ENCODE data around the gene MED15. TPM values are rescaled to one million over a fixed set of nuclear protein-coding genes. Genes with fewer than 3 reads are reported as not detected.

Gene MED15
- total and polyA plus RNA-seq, 2 experiments from 2014 or later: 29.2 to 43.5 TPM

DNA sequence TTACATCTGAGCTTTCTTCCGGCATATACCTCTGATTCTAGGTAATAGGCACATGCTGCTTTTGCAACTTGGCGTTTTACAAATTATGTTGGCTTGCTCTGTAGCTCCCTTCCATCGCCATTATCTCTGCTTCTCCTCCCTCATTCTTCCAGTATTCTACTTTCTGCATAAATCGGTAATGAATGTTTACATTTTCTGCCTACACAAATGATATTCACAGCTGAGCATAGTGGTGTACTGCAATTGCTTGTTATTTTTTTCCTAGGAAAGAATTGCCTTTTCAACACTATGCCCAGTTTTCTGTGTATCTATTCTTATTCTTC lies 18.9 kb downstream of the MED15 start:
- Mint-ChIP-seq H3K27me3 (ENCODE audit: insufficient read depth, low read depth, poor library complexity) (peaks cover 3% of the 10 kb centered on the region), H3K4me3 (no peak overlapping the region), H3K27ac (no peak overlapping the region), H3K4me1 (peaks cover 37% of the 10 kb centered on the region), H3K9me3 (peaks cover 6% of the 10 kb centered on the region), H3K36me3 (ENCODE audit: low read depth) (peaks cover 26% of the 10 kb centered on the region)
- Histone ChIP-seq H2AFZ (no peak overlapping the region), H3K36me3 (ENCODE audit: insufficient read depth) (no peaks in the 10 kb centered on the region; the same call in 1 of the 2 replicates), H3K4me1 (ENCODE audit: insufficient read depth) (peaks cover 15% of the 10 kb centered on the region), H4K20me1 (replicated peaks; ENCODE audit: insufficient read depth) (peaks cover 13% of the 10 kb centered on the region), H3K79me2 (replicated peaks; ENCODE audit: insufficient read depth) (peaks cover 96% of the 10 kb centered on the region), H3K9me2 (ENCODE audit: insufficient read depth) (no peaks in the 10 kb centered on the region), H3K4me2 (no peak overlapping the region), H3K4me3 (no peak overlapping the region), H3K27me3 (ENCODE audit: insufficient read depth) (no peaks in the 10 kb centered on the region), H3K27ac (ENCODE audit: low read depth) (no peak overlapping the region; the same call in 1 of the 2 replicates), H3F3A (replicated peaks; ENCODE audit: low read depth) (no peaks in the 10 kb centered on the region)
- no peak for TF ChIP-seq POLR2AphosphoS5 (IDR thresholded peaks at IDR 0.05; ENCODE audit: low read depth)
- TF ChIP-seq, protein P1, sequence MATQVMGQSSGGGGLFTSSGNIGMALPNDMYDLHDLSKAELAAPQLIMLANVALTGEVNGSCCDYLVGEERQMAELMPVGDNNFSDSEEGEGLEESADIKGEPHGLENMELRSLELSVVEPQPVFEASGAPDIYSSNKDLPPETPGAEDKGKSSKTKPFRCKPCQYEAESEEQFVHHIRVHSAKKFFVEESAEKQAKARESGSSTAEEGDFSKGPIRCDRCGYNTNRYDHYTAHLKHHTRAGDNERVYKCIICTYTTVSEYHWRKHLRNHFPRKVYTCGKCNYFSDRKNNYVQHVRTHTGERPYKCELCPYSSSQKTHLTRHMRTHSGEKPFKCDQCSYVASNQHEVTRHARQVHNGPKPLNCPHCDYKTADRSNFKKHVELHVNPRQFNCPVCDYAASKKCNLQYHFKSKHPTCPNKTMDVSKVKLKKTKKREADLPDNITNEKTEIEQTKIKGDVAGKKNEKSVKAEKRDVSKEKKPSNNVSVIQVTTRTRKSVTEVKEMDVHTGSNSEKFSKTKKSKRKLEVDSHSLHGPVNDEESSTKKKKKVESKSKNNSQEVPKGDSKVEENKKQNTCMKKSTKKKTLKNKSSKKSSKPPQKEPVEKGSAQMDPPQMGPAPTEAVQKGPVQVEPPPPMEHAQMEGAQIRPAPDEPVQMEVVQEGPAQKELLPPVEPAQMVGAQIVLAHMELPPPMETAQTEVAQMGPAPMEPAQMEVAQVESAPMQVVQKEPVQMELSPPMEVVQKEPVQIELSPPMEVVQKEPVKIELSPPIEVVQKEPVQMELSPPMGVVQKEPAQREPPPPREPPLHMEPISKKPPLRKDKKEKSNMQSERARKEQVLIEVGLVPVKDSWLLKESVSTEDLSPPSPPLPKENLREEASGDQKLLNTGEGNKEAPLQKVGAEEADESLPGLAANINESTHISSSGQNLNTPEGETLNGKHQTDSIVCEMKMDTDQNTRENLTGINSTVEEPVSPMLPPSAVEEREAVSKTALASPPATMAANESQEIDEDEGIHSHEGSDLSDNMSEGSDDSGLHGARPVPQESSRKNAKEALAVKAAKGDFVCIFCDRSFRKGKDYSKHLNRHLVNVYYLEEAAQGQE (IDR thresholded peaks at IDR 0.05; ENCODE audit: unreplicated experiment): no peak
- TF ChIP-seq EZH2 (IDR thresholded peaks at IDR 0.05; ENCODE audit: low read depth, unreplicated experiment): no peak
- TF ChIP-seq, protein P2, sequence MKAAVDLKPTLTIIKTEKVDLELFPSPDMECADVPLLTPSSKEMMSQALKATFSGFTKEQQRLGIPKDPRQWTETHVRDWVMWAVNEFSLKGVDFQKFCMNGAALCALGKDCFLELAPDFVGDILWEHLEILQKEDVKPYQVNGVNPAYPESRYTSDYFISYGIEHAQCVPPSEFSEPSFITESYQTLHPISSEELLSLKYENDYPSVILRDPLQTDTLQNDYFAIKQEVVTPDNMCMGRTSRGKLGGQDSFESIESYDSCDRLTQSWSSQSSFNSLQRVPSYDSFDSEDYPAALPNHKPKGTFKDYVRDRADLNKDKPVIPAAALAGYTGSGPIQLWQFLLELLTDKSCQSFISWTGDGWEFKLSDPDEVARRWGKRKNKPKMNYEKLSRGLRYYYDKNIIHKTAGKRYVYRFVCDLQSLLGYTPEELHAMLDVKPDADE (IDR thresholded peaks at IDR 0.05): no peak
- no peak for TF ChIP-seq ZNF114 (CRISPR knock-in tag; IDR thresholded peaks at IDR 0.05)
- TF ChIP-seq JUNB (IDR thresholded peaks at IDR 0.05; ENCODE audit: unreplicated experiment): no peak
- TF ChIP-seq STAT1 (IDR thresholded peaks at IDR 0.05; ENCODE audit: unreplicated experiment): no peak
- TF ChIP-seq ZNF331 (CRISPR knock-in tag; IDR thresholded peaks at IDR 0.05; ENCODE audit: low read depth): no peak
- TF ChIP-seq EZH2phosphoT487 (IDR thresholded peaks at IDR 0.05; ENCODE audit: unreplicated experiment): no peak
- no peak for TF ChIP-seq CREB1 (CRISPR knock-in tag; IDR thresholded peaks at IDR 0.05; ENCODE audit: low read depth)
- TF ChIP-seq, protein P3, sequence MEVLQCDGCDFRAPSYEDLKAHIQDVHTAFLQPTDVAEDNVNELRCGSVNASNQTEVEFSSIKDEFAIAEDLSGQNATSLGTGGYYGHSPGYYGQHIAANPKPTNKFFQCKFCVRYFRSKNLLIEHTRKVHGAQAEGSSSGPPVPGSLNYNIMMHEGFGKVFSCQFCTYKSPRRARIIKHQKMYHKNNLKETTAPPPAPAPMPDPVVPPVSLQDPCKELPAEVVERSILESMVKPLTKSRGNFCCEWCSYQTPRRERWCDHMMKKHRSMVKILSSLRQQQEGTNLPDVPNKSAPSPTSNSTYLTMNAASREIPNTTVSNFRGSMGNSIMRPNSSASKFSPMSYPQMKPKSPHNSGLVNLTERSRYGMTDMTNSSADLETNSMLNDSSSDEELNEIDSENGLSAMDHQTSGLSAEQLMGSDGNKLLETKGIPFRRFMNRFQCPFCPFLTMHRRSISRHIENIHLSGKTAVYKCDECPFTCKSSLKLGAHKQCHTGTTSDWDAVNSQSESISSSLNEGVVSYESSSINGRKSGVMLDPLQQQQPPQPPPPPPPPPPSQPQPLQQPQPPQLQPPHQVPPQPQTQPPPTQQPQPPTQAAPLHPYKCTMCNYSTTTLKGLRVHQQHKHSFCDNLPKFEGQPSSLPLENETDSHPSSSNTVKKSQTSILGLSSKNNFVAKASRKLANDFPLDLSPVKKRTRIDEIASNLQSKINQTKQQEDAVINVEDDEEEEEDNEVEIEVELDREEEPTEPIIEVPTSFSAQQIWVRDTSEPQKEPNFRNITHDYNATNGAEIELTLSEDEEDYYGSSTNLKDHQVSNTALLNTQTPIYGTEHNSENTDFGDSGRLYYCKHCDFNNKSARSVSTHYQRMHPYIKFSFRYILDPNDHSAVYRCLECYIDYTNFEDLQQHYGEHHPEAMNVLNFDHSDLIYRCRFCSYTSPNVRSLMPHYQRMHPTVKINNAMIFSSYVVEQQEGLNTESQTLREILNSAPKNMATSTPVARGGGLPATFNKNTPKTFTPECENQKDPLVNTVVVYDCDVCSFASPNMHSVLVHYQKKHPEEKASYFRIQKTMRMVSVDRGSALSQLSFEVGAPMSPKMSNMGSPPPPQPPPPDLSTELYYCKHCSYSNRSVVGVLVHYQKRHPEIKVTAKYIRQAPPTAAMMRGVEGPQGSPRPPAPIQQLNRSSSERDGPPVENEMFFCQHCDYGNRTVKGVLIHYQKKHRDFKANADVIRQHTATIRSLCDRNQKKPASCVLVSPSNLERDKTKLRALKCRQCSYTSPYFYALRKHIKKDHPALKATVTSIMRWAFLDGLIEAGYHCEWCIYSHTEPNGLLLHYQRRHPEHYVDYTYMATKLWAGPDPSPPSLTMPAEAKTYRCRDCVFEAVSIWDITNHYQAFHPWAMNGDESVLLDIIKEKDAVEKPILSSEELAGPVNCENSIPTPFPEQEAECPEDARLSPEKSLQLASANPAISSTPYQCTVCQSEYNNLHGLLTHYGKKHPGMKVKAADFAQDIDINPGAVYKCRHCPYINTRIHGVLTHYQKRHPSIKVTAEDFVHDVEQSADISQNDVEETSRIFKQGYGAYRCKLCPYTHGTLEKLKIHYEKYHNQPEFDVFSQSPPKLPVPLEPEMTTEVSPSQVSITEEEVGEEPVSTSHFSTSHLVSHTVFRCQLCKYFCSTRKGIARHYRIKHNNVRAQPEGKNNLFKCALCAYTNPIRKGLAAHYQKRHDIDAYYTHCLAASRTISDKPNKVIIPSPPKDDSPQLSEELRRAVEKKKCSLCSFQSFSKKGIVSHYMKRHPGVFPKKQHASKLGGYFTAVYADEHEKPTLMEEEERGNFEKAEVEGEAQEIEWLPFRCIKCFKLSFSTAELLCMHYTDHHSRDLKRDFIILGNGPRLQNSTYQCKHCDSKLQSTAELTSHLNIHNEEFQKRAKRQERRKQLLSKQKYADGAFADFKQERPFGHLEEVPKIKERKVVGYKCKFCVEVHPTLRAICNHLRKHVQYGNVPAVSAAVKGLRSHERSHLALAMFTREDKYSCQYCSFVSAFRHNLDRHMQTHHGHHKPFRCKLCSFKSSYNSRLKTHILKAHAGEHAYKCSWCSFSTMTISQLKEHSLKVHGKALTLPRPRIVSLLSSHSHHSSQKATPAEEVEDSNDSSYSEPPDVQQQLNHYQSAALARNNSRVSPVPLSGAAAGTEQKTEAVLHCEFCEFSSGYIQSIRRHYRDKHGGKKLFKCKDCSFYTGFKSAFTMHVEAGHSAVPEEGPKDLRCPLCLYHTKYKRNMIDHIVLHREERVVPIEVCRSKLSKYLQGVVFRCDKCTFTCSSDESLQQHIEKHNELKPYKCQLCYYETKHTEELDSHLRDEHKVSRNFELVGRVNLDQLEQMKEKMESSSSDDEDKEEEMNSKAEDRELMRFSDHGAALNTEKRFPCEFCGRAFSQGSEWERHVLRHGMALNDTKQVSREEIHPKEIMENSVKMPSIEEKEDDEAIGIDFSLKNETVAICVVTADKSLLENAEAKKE (CRISPR knock-in tag; IDR thresholded peaks at IDR 0.05): no peak
- no peak for TF ChIP-seq NANOG (IDR thresholded peaks at IDR 0.05; ENCODE audit: borderline replicate concordance)
- TF ChIP-seq, protein P4, sequence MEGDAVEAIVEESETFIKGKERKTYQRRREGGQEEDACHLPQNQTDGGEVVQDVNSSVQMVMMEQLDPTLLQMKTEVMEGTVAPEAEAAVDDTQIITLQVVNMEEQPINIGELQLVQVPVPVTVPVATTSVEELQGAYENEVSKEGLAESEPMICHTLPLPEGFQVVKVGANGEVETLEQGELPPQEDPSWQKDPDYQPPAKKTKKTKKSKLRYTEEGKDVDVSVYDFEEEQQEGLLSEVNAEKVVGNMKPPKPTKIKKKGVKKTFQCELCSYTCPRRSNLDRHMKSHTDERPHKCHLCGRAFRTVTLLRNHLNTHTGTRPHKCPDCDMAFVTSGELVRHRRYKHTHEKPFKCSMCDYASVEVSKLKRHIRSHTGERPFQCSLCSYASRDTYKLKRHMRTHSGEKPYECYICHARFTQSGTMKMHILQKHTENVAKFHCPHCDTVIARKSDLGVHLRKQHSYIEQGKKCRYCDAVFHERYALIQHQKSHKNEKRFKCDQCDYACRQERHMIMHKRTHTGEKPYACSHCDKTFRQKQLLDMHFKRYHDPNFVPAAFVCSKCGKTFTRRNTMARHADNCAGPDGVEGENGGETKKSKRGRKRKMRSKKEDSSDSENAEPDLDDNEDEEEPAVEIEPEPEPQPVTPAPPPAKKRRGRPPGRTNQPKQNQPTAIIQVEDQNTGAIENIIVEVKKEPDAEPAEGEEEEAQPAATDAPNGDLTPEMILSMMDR (conservative IDR thresholded peaks at IDR 0.05; ENCODE audit: low read depth in 2 of 2): no peak
- ATAC-seq: no peak
- DNase-seq (ENCODE audit: low spot score): no peak
